Amniotic stem cell (primary cell): ENCODE data around the gene GPR146.
"Not testable (repeated sequence)": the region's sequence is repeated elsewhere in the genome, so short reads cannot be mapped to it uniquely, and the experiment has no call there.

Experiments
- DNase-seq: peaks from one replicate; lab custom pipeline; 2025; lab: John Stamatoyannopoulos, UW

Gene GPR146

DNA sequence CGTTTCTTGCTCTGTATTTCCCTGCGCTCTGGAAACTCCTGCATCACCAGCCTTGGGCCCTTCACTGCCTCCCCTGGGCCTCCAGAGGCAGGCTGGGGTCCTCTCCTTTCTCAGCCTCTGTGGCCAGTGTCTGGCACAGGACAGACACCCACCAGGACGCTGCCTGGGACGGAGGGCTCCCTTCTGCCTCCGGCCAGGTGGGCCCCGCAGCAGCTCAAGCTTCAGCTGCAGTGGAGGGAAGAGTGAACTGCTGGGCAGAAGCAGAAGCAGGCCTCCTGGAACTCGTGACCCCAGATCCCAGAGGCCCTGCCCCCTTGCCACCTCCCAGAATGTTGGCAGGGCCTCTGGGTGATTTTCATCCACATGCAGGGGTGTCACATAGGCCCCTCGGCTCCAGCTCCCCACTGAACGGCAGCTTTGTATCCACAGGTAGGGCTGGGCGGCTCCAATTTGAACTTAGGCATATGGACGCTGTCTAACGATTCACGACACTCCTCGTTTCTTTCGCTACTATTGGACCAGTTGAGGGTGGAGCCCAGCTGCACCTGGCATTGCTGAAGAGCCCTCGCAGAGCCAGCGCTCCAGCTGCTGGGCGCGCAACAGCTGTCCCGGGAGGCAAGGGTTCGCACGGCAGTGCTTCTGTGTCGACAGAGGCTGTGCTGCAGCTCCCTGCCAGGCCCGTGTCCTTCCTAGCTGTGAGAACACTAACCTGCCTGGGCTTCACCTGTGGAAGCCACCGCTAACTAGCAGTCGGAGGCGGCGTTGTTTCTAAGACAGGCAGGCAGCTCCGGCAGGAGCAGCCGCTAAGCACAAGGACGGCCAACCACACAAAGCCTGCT is 18.4 kb upstream of the GPR146 start:
- DNase-seq = no peak

DNA sequence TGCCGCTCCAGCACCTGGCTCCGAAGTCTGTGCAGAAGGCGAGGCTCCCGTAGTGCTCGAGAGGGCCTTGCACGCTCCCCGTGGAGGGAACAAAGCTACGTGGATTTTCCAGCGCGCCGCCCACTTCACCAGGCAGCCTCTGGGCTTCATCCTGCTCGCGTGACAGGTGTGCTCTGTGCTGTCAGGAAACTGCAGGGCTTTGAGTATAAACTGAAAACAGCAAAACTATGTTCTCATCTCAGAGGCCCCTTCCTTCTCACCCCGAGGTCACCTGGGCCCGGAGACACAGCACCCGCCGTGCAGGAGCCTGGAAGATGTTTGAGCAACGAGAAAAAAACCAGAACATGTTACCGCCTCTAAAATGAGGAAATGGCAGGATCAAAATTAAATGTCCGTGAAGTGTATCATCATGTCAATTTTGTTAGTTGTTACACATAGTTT is 17.6 kb upstream of the GPR146 start:
- no peak for DNase-seq

DNA sequence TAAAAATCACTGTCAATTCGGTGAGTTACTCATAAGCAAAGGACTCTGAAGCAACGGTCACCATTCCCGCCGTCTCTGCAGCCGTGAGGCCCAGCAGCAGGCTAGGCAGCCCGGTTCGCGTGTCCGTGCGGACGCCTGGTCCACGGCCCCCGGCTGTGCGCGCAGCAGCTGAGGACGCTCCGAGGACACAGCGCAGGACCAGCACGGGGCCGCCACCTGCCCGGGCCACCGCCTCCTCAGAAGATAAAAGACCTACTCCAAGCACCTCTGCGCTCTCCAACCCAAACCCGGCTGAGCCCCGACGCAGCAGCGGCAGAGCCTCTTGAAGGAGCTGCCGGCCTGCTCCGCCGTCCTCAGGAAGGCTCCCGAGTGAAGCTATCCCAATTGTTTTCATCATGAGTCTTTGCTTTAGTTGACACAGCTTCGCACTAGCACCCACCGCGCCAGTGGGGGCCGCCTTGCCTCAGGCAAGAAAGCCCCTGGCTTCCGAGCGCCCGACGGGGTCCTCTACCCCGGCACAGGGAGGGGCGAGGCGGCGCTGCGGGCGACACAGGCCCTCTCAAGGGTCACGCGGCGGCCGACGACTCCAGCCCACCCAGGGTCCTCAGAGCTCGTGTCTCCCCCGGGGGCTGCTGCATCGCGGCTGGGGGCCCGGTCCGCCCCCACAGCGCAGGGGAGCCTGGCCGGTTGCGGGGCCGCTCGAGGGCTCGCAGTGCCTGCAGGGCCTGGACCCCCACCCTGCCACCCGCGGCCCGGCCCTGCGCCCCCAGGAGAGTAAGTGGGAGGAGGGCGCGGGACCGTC is 16.9 kb upstream of the GPR146 start:
- DNase-seq = peak; percentile 9

DNA sequence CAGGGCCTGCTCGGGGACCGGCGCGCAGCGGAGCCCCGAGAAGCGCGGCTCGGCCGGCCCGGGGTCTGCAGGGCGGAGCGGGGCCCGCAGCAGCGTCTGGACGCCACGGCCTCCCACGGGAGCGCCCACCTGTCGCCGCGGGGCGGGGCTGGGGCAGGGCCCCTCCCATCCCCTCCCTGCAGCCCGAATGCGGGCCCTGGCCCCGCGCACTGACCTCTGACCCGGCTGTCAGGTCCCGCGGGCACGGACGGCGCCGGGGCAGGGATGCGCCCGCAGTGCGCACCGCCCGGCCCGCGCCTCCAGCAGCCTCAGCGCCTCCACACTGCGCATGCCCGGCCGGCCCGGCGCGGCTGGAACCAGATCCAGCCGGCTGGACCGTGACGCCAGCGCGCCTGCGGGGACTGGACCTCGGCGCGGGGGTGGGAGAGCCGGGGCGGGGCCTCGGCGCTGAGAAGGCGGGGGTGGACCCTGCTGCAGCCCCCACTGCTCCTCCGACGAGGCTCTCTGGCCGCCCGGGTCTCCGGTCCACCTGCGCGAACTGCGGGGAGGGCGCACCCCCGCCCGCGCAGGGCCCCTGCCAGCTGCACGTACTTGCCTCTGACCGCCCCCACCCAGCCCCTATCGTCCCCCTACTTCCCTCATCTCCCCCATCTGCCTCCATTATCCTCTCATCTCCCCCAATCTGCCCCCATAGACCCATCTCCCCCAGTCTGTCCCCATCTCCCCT is 16.1 kb upstream of the GPR146 start:
- DNase-seq = peak; percentile 77

DNA sequence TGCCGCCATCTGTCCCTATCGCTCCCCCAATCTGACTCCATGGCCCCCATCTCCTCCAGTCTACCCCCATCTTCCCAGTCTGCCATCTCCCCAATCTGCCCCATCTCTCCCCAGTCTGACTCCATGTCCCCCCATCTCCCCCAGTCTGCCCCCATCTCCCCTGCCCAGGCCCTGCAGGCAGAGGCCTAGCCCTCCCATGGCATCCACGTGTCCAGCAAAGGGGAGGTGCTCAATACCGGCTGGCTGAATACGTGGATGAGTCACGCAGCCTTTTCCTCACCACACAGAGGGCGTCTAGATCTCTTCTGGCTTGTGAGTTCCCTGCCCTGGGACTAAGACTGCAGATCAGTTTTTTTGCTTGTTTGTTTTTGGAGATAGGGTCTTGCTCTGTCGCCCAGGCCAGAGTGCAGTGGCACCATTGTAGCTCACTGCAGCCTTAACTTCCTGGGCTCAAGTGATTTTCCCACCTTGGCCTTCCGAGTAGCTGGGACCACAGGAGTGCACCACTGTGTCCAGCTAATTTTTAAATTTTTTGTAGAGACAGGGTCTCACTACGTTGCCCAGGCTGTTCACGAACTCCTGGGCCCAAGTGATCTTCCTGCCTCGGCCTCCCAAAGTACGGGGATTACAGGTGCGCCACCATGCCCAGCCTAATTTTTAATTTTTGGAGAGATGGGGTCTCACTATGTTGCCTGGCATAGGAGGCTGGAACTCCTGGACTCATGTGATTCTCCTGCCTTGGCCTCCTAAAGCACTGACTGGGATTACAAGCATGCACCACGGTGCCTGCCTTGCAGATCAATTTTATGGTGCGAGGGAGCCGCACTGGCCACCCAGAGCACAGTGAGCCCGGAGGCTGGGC is 15.3 kb upstream of the GPR146 start:
- peak; percentile 88 for DNase-seq

DNA sequence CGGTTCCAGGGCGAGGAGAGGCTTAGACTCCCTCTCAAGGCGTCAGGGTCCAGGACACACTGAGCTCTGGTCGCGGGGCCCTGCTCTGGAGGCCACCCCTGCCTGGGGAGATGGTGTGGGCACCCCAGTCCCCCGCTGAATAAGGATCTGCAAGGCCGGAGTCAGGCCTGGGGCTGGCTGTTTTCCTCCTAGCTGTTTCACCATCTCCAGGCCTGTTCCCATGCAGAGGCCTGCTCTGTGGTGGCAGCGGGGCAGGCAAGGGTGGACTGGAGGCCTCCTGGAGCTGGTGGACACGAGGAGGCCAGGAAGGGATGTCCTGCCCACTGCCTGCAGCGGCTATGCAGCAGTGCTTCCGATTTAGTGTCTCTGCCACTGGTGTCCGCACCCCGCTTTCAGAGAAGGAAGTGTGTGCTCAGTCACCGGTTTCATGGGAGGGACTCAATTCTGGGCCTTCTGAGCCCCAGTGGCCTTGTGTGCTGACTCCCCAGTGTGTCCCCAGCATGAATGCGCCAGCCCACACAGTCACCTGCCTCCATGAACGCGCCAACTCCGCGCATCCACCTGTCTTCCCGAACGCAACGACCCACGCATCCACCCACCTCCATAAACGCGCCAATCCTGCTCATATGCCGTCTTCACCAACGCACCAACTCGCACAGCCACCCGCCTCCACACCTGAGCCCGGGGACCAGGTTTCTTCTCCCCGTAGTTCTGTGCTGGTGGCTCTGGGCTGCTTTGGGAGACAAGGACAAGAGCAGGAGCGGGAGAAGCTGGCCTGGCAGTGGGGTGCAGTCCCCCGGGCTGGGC is 14.5 kb upstream of the GPR146 start:
- no peak for DNase-seq

DNA sequence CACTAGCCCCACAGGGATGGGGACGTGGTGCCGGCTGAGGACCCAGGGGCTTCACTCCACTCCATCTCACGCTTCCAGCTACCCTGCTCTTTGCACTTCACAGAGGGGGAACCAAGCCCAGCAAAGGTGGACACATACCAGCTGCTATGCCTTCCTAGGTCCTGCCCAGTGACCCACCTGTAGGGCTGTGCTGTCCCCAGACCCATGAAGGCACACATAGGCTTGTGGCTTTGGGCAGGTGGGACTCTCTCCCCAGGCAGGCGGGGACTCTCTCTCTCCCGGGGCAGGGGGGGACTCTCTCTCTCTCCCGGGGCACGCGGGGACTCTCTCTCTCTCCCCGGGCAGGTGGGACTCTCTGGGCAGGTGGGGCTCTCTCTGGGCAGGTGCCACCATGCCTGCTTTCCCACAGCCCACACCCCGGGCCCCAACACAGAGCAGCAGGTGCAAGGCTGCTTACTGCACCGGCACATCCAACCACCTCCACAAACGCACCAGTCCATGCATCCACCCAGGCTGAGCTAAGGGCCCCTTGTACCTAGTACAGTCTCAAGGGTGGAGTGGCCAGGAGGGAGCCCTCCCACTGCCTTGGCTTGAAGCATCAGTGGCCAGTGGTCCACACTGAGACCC is 13.8 kb upstream of the GPR146 start:
- DNase-seq = no peak

DNA sequence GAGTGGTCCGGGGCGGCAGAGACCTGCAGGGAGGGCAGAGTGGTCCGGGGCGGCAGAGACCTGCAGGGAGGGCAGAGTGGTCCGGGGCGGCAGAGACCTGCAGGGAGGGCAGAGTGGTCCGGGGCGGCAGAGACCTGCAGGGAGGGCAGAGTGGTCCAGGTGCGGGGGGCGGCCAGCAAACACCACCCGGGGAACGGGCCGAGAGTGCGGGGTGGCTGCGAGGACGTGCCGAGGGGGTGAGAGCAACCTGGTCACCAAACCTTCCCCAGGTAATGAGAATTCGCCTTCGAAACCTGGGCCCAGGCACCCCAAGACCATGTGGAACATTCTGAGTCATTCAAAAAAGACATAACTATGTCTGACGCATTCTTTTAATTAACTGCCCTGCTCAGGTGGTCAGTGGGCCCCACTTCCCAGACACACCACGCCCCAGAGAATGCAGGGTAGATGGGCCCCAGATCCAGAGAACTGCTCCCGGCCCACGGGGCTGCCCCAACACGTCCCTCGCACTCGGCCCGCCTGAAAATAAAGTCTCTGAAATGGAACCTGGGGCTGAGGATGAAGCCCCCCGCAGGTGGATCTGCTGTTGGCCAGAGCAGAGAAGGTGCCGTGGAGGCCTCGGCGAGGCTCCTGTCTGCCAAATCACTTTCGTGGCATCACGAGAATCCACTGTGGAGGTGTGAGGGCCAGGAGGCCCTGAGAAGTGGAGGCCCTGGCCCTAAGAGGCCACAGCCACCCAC is 12.5 kb upstream of the GPR146 start:
- DNase-seq = no peak

DNA sequence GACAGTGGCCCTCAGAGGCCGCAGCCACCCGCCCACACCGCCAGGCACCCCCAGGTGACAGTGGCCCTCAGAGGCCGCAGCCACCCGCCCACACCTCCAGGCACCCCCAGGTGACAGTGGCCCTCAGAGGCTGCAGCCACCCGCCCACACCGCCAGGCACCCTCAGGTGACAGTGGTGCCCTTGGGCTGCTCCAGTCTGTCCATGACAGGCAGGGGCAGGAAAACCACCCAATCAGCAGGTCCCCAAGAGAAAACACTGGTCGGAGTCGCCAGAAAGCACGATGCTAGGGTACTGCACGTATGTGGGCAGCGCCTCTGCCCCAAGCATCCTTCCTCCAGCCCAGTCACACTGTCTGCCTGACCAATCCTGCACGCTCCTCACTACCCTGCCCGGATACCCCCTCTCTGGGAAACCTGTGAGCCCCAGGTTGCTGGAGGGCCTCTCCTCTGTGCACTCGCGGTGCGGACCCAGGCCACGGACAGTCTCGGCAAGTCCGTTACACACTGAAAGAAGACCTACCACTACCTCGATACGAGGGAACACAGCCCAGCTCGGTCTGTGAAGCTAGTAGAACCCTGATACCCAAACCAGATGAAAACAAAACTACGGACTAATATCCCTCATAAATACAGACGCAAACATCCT is 11.7 kb upstream of the GPR146 start:
- DNase-seq = no peak

DNA sequence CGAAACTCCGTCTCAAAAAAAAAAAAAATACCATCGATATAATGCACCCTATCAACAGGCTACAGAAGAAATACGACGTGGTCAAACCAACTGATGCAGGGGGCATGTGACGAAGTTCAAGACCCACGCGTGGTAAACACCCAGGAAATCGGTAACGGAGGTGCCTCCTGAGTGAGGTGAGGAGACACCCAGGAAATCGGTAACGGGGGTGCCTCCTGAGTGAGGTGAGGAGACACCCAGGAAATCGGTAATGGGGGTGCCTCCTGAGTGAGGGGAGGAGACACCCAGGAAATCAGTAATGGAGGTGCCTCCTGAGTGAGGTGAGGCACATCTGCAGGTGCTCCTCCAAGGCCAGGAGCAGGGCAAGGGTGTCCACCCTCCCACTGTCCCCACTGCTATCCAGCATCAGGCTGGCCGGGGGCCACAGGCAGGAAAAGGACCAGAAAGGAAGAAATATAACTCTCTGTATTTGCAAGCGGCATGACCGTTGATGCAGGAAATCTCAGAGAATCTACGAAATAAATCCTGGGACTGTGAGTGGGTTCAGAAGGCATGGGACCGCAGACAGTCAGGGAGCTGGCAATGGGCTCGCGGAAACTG is 10.7 kb upstream of the GPR146 start:
- DNase-seq = no peak

DNA sequence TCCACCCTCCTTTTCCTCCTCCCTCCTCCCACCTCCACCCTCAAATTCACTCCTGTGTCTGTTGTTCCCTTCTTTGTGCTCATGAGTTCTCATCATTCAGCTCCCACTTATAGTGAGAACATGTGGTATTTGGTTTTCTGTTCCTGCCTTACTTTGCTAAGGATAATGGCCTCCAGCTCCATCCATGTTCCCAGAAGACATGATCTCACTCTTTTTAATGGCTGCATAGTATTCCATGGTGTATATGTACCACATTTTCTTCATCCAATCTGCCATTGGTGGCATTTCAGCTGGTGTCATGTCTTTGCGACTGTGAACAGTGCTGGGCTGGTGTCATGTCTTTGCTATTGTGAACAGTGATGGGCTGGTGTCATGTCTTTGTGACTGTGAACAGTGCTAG is 9.6 kb upstream of the GPR146 start:
- not testable (repeated sequence) for DNase-seq

DNA sequence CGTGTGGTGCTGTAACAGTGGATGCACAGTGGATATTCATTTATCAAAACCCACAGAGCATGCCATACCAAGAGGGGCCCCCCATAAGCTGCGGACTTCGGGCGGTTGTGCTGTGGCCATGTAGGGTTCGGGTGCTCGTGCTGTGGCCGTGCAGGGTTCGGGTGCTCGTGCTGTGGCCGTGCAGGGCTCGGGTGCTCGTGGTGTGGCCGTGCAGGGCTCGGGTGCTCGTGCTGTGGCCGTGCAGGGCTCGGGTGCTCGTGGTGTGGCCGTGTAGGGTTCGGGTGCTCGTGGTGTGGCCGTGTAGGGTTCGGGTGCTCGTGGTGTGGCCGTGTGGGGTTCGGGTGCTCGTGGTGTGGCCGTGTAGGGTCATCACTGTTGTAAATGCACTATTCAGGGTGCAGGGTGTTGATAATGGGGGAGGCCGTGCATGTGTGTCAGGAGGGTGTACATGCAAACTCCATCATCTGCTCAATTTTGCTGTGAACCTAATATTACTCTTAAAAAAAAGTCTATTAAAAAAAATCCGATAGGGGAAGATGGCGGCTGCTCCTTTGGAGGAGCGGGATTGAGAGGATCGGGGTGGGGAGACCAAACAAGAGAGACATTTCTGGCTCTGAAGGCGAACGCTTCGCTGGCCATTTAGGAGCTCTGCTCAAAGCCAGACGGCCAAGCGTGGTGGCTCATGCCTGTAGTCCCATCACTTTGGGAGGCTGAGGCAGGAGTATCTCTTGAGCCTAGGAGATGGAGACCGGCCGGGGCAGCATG is 8.0 kb upstream of the GPR146 start:
- not testable (repeated sequence) for DNase-seq

DNA sequence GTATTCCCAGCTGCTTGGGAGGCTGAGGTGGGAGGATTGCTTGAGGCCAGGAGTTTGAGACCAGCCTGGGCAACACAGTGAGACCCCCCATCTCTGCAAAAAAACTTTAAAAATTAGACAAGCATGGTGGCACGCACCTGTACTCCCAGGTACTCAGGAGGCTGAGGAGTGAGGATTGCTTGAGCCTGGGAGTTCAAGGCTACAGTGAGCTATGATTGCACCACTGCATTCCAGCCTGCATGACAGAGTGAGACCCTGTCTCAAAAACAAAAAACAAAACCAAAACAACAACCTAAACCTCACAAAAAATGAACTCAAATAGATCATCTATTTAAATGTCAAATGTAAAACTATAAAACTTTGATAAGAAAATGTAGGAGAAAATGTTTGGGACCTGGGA is 4.1 kb upstream of the GPR146 start:
- DNase-seq = not testable (repeated sequence)

DNA sequence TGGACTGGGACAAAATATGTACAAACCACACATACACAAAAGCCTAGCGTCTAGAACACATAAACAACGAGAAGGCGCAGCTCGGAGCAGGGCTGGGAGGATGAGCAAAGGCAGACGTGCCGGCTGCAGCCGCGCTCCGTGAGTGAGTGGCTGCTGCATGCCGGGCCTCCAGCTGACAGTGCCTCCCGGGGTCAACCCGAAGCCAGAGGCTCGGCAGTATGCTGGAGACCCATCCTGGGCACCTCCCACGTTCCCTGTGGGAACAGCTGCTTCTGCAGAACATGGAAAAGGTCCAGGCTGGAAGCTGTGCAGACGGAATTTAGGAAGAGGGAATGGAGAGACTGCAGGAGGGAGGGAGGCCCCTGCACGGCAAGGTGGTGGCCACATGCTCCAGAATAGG is 3.6 kb upstream of the GPR146 start:
- DNase-seq = no peak

DNA sequence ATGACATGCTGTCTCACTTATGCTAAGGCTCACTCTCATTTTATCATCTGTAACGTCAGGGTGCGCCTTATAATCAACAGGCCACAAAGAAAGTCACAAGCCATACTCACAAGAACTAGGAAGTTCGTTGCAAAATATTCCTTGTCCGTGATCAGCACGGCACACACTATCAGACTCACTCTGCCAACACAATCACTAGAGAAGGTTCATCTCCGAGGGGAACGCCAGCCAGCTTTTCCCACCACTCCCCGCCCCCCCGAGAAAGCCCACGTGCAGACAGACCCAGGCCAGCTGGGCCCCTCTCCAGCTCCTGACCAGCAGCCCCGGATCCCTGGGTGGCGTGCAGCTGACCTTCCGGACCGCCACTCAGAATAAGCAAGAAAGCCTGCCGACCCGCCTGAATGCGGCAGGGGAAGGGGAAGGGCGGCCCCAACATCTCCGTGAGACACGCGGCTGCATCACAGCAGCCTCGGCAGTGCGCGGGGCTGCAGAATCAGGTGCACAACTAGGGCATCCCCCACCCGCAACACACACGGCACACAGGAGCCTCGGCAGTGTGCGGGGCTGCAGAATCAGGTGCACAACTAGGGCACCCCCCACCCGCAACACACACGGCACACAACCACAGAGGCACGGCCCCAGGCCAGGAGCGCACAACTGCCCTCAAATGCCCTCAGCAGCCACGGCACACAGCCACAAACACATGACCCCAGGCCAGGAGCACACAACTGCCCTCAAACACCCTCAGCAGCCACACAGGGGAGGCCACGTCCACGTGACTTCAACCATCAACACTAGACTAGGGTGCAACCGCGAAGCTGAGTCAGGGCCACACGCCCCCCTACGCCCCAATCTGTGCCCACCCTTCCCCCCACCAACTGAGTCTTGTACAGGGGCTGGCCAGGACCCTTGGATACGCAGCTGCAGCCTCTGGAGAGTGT is 2.5 kb upstream of the GPR146 start:
- DNase-seq = no peak

DNA sequence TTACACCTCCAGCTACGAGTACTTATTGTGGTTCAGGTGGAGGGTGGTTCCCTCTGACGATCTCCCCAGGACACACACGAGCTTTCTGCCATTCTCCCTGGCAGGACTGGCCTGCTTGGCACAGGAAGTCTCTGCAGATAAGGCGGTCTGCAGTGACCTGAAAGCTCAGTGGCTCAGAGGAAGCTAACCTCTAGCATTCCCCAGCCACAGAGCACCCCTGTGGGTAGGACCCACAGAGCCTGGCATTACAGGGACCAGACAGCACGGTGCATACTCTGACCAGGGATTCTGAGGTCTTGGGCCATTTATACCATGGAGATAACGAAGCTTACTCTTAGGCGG is 1.9 kb upstream of the GPR146 start:
- no peak for DNase-seq
